Measurements from ENCODE around the gene DOK6. TPM values are rescaled to one million over a fixed set of nuclear protein-coding genes. Genes with fewer than 3 reads are reported as not detected.

Gene DOK6
- total and polyA plus RNA-seq, 2 donors (not counting 3 experiments of a cell fraction or from before 2014, with no cell fraction given), result under 0.01 TPM; not detected in 1

- H3K79me2 ChIP-seq (ENCODE audit: control insufficient read depth, insufficient read depth, low read length), result no peaks in the 10 kb centered on the region
- no peak for FAIRE-seq
- H3K27me3 ChIP-seq (ENCODE audit: control insufficient read depth in 2 of 2, insufficient read depth in 2 of 2, low read length in 2 of 2), result no peaks in the 10 kb centered on the region
- H2AFZ ChIP-seq (ENCODE audit: low read depth, low read length), result no peak overlapping the region
- no TSS peak for BruUV-seq (replicated peaks)
- POLR2A ChIA-PET, result no interaction called here
- H3K36me3 ChIP-seq (ENCODE audit: control insufficient read depth in 2 of 2, extremely low read depth in 1 of 2, insufficient read depth in 2 of 2, low read length in 2 of 2), result no peaks in the 10 kb centered on the region
- no peak for TF ChIP-seq POLR2AphosphoS5 (IDR thresholded peaks at IDR 0.05; ENCODE audit: insufficient read depth, low read depth, low read length)
- no peak for TF ChIP-seq EZH2 (IDR thresholded peaks at IDR 0.05; ENCODE audit: borderline replicate concordance, low read depth, low read length, severe bottlenecking)
- TF ChIP-seq GATA2 (IDR thresholded peaks at IDR 0.05; ENCODE audit: insufficient read depth, insufficient read length, low read depth, low read length), result no peak
- no peak for TF ChIP-seq JUN (IDR thresholded peaks at IDR 0.05; ENCODE audit: borderline replicate concordance, insufficient read depth, insufficient read length, low read depth)
- no peak for TF ChIP-seq FOS (IDR thresholded peaks at IDR 0.05; ENCODE audit: borderline replicate concordance, insufficient read depth, low read length)
- TF ChIP-seq MYC (IDR thresholded peaks at IDR 0.05; ENCODE audit: low read depth, low read length), result no peak
- TF ChIP-seq MAX (IDR thresholded peaks at IDR 0.05; ENCODE audit: insufficient read depth, insufficient read length), result no peak
- no peak for TF ChIP-seq POLR2A (IDR thresholded peaks at IDR 0.05; ENCODE audit: low read depth, low read length)
- TF ChIP-seq CTCF (IDR thresholded peaks at IDR 0.05; ENCODE audit: extremely low read depth in 1 of 2, insufficient read depth in 1 of 2, low read depth in 1 of 2, low read length in 2 of 2), result no peak
- H3K9me1 ChIP-seq (replicated peaks; ENCODE audit: control insufficient read depth, extremely low read depth, insufficient read depth, low read length), result no peaks in the 10 kb centered on the region
- no peak overlapping the region for H3K4me3 ChIP-seq (replicated peaks in 1 of 3; ENCODE audit: insufficient read depth in 1 of 3, low read depth in 1 of 3, low read length in 3 of 3)
- no peaks in the 10 kb centered on the region for H4K20me1 ChIP-seq (replicated peaks; ENCODE audit: control insufficient read depth, extremely low read depth, insufficient read depth, low read length)
- H3K9ac ChIP-seq (replicated peaks; ENCODE audit: extremely low read depth, insufficient read depth, low read length), result no peak overlapping the region
- no peak overlapping the region for H3K27ac ChIP-seq (ENCODE audit: insufficient read depth, low read depth, low read length)
- no peak for DNase-seq (ENCODE audit: low read depth, low spot score)
- CTCF ChIA-PET, result no interaction called here
- dilution Hi-C loops (cut with MboI; ENCODE audit: extremely low pct_ligation_motif_present, low sequenced_read_pairs) (no loop called here), intact Hi-C loops (cut with micrococcal nuclease) (no loop called here)
- H3K4me2 ChIP-seq (ENCODE audit: insufficient read depth, low read length), result no peak overlapping the region
- no peaks in the 10 kb centered on the region for H3K9me3 ChIP-seq (replicated peaks; ENCODE audit: control insufficient read depth, insufficient read depth, low read length)
- H3K4me1 ChIP-seq (ENCODE audit: control insufficient read depth, extremely low read depth, insufficient read depth, low read length), result no peaks in the 10 kb centered on the region
These were observed 288.6 kb downstream of the DOK6 start for GRCh38 chr18:69689121-69689759.

Data from endothelial cell of umbilical vein (primary cell).